Parietal lobe (tissue), 1 donor: Measurements from ENCODE around the gene IL9R. TPM values are rescaled to one million over a fixed set of nuclear protein-coding genes. Genes with fewer than 3 reads are reported as not detected.

ENCODE experiments used
- total RNA-seq: library from RNA; depleted of rRNA; stranded (reverse); fragments of >200 nt; gene quantifications from one replicate; pipeline ENCODE4 v1.2.3, GENCODE V29; 2014

IL9R gene
- total RNA-seq, result not detected

GRCh38 chrX:155997436-155997835 is at the start of gene IL9R:
Gene IL9R (plus strand): TSS chrX:155997696. CDS start chrX:155997760, 64 bp downstream.

Other genes with a start within 250 kb of the IL9R start
- gene VAMP7, start 116.4 kb upstream of the IL9R start, total RNA-seq, result 22.8 TPM